CD4-positive, CD25-positive, alpha-beta regulatory T cell (primary cell): ENCODE results near the gene FRMD4B. TPM values are rescaled to one million over a fixed set of nuclear protein-coding genes. Genes with fewer than 3 reads are reported as not detected.

Experiments
- ATAC-seq, 2 donors: fragments of 150-1000 bp; cut with Tn5 transposase; one replicate each; pipeline ENCODE4 v1.10.0; 2021; ENCODE audit warnings: low read depth in 2 of 2, moderate number of reproducible peaks in 2 of 2, moderate library complexity in 1 of 2
- DNase-seq, 3 donors: peaks; one replicate each; pipeline versions ENCODE4 v3.0.0 to v3.0.0-alpha.2; 2012 to 2022; ENCODE audit warnings: mixed read lengths in 1 of 3
- H3K27ac ChIP-seq: one replicate; pipeline ENCODE4 v1.7.0; 2013; ENCODE audit warnings: mild to moderate bottlenecking, low read length; ENCODE audit not compliant: insufficient read depth, poor library complexity, severe bottlenecking
- H3K27me3 ChIP-seq: one replicate; pipeline ENCODE4 v1.7.0; 2013; ENCODE audit warnings: low read length; ENCODE audit not compliant: control insufficient read depth, insufficient read depth
- H3K36me3 ChIP-seq: one replicate; pipeline ENCODE4 v1.7.0; 2013; ENCODE audit warnings: mild to moderate bottlenecking, low read length, moderate library complexity; ENCODE audit not compliant: control insufficient read depth, insufficient read depth
- H3K4me1 ChIP-seq: 2 replicates; pipeline ENCODE4 v1.7.0; 2013; ENCODE audit warnings: mild to moderate bottlenecking, low read length; ENCODE audit not compliant: insufficient read depth, control insufficient read depth, poor library complexity, severe bottlenecking
- H3K4me3 ChIP-seq: one replicate; pipeline ENCODE4 v1.7.0; 2013; ENCODE audit warnings: low read depth, mild to moderate bottlenecking, low read length, moderate library complexity
- H3K9me3 ChIP-seq, 2 experiments: 1 replicate in 1 of 2; 2 replicates in 1 of 2; pipeline ENCODE4 v1.7.0; 2013; ENCODE audit warnings: low read length in 2 of 2, mild to moderate bottlenecking in 1 of 2, moderate library complexity in 1 of 2; ENCODE audit not compliant: control insufficient read depth in 2 of 2
- H3K27ac Mint-ChIP-seq, 3 donors: one replicate each; pipeline ENCODE4 v1.8.0; 2020 to 2022; ENCODE audit warnings: mild to moderate bottlenecking in 3 of 3, mixed read lengths in 3 of 3, moderate library complexity in 2 of 3
- H3K27me3 Mint-ChIP-seq: one replicate; pipeline ENCODE4 v1.8.0; 2022; ENCODE audit warnings: mild to moderate bottlenecking, mixed read lengths
- H3K36me3 Mint-ChIP-seq: one replicate; pipeline ENCODE4 v1.8.0; 2020; ENCODE audit warnings: mixed read lengths
- H3K4me1 Mint-ChIP-seq, 4 donors: one replicate each; pipeline ENCODE4 v1.8.0; 2020 to 2022; ENCODE audit warnings: mixed read lengths in 4 of 4, mild to moderate bottlenecking in 1 of 4
- H3K4me3 Mint-ChIP-seq, 4 donors: one replicate each; pipeline ENCODE4 v1.8.0; 2020 to 2022; ENCODE audit warnings: mild to moderate bottlenecking in 4 of 4, mixed read lengths in 4 of 4, moderate library complexity in 3 of 4
- H3K9me3 Mint-ChIP-seq, 7 donors: one replicate each; pipeline ENCODE4 v1.8.0; 2020 to 2022; ENCODE audit warnings: mixed read lengths in 7 of 7, mild to moderate bottlenecking in 3 of 7, moderate library complexity in 2 of 7
- polyA plus RNA-seq, 4 donors: library from polyadenylated mRNA; unstranded; fragments of 300-500 nt; fragmentation: Illumina TruSeq; gene quantifications; one replicate each; pipeline ENCODE4 v1.2.3, GENCODE V29; 2021
- total RNA-seq: library from RNA; stranded (reverse); gene quantifications from one replicate; pipeline ENCODE4 v1.2.3, GENCODE V29; 2022

Gene FRMD4B
- total and polyA plus RNA-seq, 5 donors from 2014 or later = 8.6 to 54.7 (median 9.8) TPM

- Mint-ChIP-seq H3K4me1 (peaks cover 5 to 27% (median 15%) of the 10 kb centered on the region in 4 donors), H3K4me3 (no peak overlapping the region), H3K27me3 (peaks cover 11% of the 10 kb centered on the region), H3K27ac (no peak overlapping the region), H3K9me3 (peaks cover 0 to 3% (median 0%) of the 10 kb centered on the region in 7 donors), H3K36me3 (no peaks in the 10 kb centered on the region)
- Histone ChIP-seq H3K27ac (no peak overlapping the region), H3K4me1 (peaks cover 7% of the 10 kb centered on the region), H3K27me3 (peaks cover 6% of the 10 kb centered on the region), H3K4me3 (no peak overlapping the region), H3K9me3 (no peaks in the 10 kb centered on the region), H3K36me3 (no peaks in the 10 kb centered on the region)
- DNase-seq (no peak), ATAC-seq (no peak)
Observed at GRCh38 chr3:69371816-69372215, 14.1 kb downstream of the FRMD4B start.

GRCh38 chr3:69370901-69371301, 15.0 kb downstream of the FRMD4B start:
- H3K4me3 Mint-ChIP-seq = no peak overlapping the region
- peaks cover 5 to 27% (median 15%) of the 10 kb centered on the region in 4 donors for H3K4me1 Mint-ChIP-seq
- Histone ChIP-seq H3K27ac (no peak overlapping the region), H3K27me3 (peaks cover 6% of the 10 kb centered on the region), H3K9me3 (no peaks in the 10 kb centered on the region), H3K4me3 (no peak overlapping the region), H3K36me3 (no peaks in the 10 kb centered on the region), H3K4me1 (peaks cover 7% of the 10 kb centered on the region)
- peaks cover 0 to 3% (median 0%) of the 10 kb centered on the region in 7 donors for H3K9me3 Mint-ChIP-seq
- ATAC-seq (no peak), DNase-seq (no peak)
- peaks cover 11% of the 10 kb centered on the region for H3K27me3 Mint-ChIP-seq
- H3K27ac Mint-ChIP-seq = no peak overlapping the region
- no peaks in the 10 kb centered on the region for H3K36me3 Mint-ChIP-seq

GRCh38 chr3:69370156-69370883, 15.6 kb downstream of the FRMD4B start:
- DNase-seq = peak in 1 of 3 donors; percentile 69
- H3K36me3 Mint-ChIP-seq = no peaks in the 10 kb centered on the region
- peaks cover 5 to 27% (median 15%) of the 10 kb centered on the region in 4 donors for H3K4me1 Mint-ChIP-seq
- ATAC-seq = peak in 1 of 2 donors; percentile 32
- H3K27ac Mint-ChIP-seq = no peak overlapping the region
- Histone ChIP-seq H3K4me1 (peaks cover 7% of the 10 kb centered on the region), H3K27me3 (peaks cover 6% of the 10 kb centered on the region), H3K4me3 (no peak overlapping the region), H3K9me3 (no peaks in the 10 kb centered on the region), H3K27ac (no peak overlapping the region), H3K36me3 (no peaks in the 10 kb centered on the region)
- H3K4me3 Mint-ChIP-seq = peak overlapping the region in 3 of 4 donors; percentile 20 to 76 (median 29)
- H3K27me3 Mint-ChIP-seq = peaks cover 11% of the 10 kb centered on the region
- peaks cover 0 to 3% (median 0%) of the 10 kb centered on the region in 7 donors for H3K9me3 Mint-ChIP-seq

- Histone ChIP-seq H3K27ac (no peak overlapping the region), H3K27me3 (peaks cover 3% of the 10 kb centered on the region), H3K4me1 (peaks cover 7% of the 10 kb centered on the region), H3K4me3 (no peak overlapping the region), H3K9me3 (no peaks in the 10 kb centered on the region), H3K36me3 (no peaks in the 10 kb centered on the region)
- no peak overlapping the region for H3K27ac Mint-ChIP-seq
- H3K4me3 Mint-ChIP-seq = no peak overlapping the region
- peaks cover 0 to 2% (median 0%) of the 10 kb centered on the region in 7 donors for H3K9me3 Mint-ChIP-seq
- H3K36me3 Mint-ChIP-seq = no peaks in the 10 kb centered on the region
- ATAC-seq (peak; percentile 61 to 81), DNase-seq (peak in 2 of 3 donors; percentile 38 to 75)
- peaks cover 11% of the 10 kb centered on the region for H3K27me3 Mint-ChIP-seq
- H3K4me1 Mint-ChIP-seq = peaks cover 5 to 27% (median 15%) of the 10 kb centered on the region in 4 donors
Observed at GRCh38 chr3:69368129-69368741, 17.7 kb downstream of the FRMD4B start.

GRCh38 chr3:69367586-69367985, 18.3 kb downstream of the FRMD4B start:
- Mint-ChIP-seq H3K27me3 (peaks cover 4% of the 10 kb centered on the region), H3K27ac (no peak overlapping the region), H3K4me1 (peaks cover 5 to 27% (median 15%) of the 10 kb centered on the region in 4 donors), H3K9me3 (peaks cover 0 to 2% (median 0%) of the 10 kb centered on the region in 7 donors), H3K4me3 (no peak overlapping the region), H3K36me3 (no peaks in the 10 kb centered on the region)
- Histone ChIP-seq H3K36me3 (no peaks in the 10 kb centered on the region), H3K27me3 (peaks cover 3% of the 10 kb centered on the region), H3K4me3 (no peak overlapping the region), H3K4me1 (peaks cover 7% of the 10 kb centered on the region), H3K27ac (no peak overlapping the region), H3K9me3 (no peaks in the 10 kb centered on the region)
- DNase-seq (no peak), ATAC-seq (no peak)

GRCh38 chr3:69364354-69364753, 21.5 kb downstream of the FRMD4B start:
- ATAC-seq (no peak), DNase-seq (no peak)
- Mint-ChIP-seq H3K9me3 (peaks cover 0 to 7% (median 0%) of the 10 kb centered on the region in 7 donors), H3K27me3 (peaks cover 15% of the 10 kb centered on the region), H3K4me1 (peaks cover 0 to 17% (median 7%) of the 10 kb centered on the region in 4 donors), H3K27ac (no peak overlapping the region), H3K36me3 (no peaks in the 10 kb centered on the region), H3K4me3 (no peak overlapping the region)
- Histone ChIP-seq H3K4me3 (no peak overlapping the region), H3K4me1 (no peaks in the 10 kb centered on the region), H3K27me3 (peaks cover 7% of the 10 kb centered on the region), H3K27ac (no peak overlapping the region), H3K9me3 (no peaks in the 10 kb centered on the region), H3K36me3 (no peaks in the 10 kb centered on the region)

- H3K4me1 ChIP-seq = no peaks in the 10 kb centered on the region
- no peaks in the 10 kb centered on the region for H3K4me1 Mint-ChIP-seq
- H3K9me3 Mint-ChIP-seq = peaks cover 0 to 9% (median 0%) of the 10 kb centered on the region in 7 donors
- peaks cover 20% of the 10 kb centered on the region for H3K27me3 Mint-ChIP-seq
- H3K27ac Mint-ChIP-seq = no peak overlapping the region
- no peak overlapping the region for H3K27ac ChIP-seq
- no peaks in the 10 kb centered on the region for H3K36me3 ChIP-seq
- peaks cover 7% of the 10 kb centered on the region for H3K27me3 ChIP-seq
- H3K36me3 Mint-ChIP-seq = no peaks in the 10 kb centered on the region
- ATAC-seq = no peak
- no peak overlapping the region for H3K4me3 Mint-ChIP-seq
- no peak for DNase-seq
- no peaks in the 10 kb centered on the region for H3K9me3 ChIP-seq
- H3K4me3 ChIP-seq = no peak overlapping the region
Observed at GRCh38 chr3:69360690-69361089, 25.2 kb downstream of the FRMD4B start.
